Activated naive CD4-positive, alpha-beta T cell treated with anti-CD3 and anti-CD28 coated beads for 36 hours (primary cell): ENCODE measurements around the gene LRFN5. TPM values are rescaled to one million over a fixed set of nuclear protein-coding genes. Genes with fewer than 3 reads are reported as not detected.
"Not testable (repeated sequence)": the region's sequence is repeated elsewhere in the genome, so short reads cannot be mapped to it uniquely, and the experiment has no call there.

ENCODE experiments used
- CTCF ChIA-PET: fragments of 350-600 bp; sonication (Branson Sonifier 250); formaldehyde crosslinking; loops from one replicate; lab custom pipeline; 2021; ENCODE audit warnings: antibody characterized with exemption; lab: Charles Lee
- DNase-seq: peaks from one replicate; pipeline ENCODE4 v3.0.0-alpha.2; 2020
- H3K27ac Mint-ChIP-seq: one replicate; pipeline ENCODE4 v1.8.0; 2021; ENCODE audit warnings: mild to moderate bottlenecking, mixed read lengths
- H3K27me3 Mint-ChIP-seq: one replicate; pipeline ENCODE4 v1.8.0; 2021; ENCODE audit warnings: low read depth, mixed read lengths
- H3K36me3 Mint-ChIP-seq: one replicate; pipeline ENCODE4 v1.8.0; 2021; ENCODE audit warnings: low read depth, mixed read lengths
- H3K4me1 Mint-ChIP-seq: one replicate; pipeline ENCODE4 v1.8.0; 2021; ENCODE audit warnings: low read depth, mixed read lengths
- H3K4me3 Mint-ChIP-seq: one replicate; pipeline ENCODE4 v1.8.0; 2021; ENCODE audit warnings: mild to moderate bottlenecking, moderate library complexity, mixed read lengths
- H3K9me3 Mint-ChIP-seq: one replicate; pipeline ENCODE4 v1.8.0; 2021; ENCODE audit warnings: mixed read lengths
- intact Hi-C: fragments of 100-400 bp; cut with micrococcal nuclease; formaldehyde crosslinking; loops from one replicate; pipeline ENCODE4 v1.15.1; 2023
- total RNA-seq, 2 experiments: library from RNA; stranded (reverse); gene quantifications; one replicate each; pipeline ENCODE4 v1.2.3, GENCODE V29; 2021

The LRFN5 gene
- total RNA-seq, 2 experiments from 2014 or later = not detected

DNA sequence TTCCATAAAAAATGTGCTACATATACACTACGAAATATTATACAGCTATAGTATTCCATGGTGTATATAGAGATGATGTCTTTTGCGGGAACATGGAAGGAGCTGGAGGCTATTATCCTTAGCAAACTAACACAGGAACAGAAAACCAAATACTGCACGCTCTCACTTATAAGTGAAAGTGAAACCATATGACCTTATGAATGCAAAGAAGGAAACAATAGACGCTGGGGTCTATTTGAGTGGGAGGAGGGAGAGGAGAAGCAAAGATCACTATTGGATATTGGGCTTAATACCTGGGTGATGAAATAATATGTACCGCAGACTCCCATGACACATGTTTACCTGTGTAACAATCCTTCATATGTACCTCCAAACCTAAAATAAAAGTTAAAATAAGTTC lies 142.8 kb downstream of the LRFN5 start:
- H3K4me1 Mint-ChIP-seq = peaks cover 16% of the 10 kb centered on the region
- intact Hi-C loops = no loop called here
- no peak for DNase-seq
- H3K27me3 Mint-ChIP-seq = no peaks in the 10 kb centered on the region
- peaks cover 2% of the 10 kb centered on the region for H3K9me3 Mint-ChIP-seq
- CTCF ChIA-PET = no interaction called here
- peak overlapping the region; percentile 57 for H3K27ac Mint-ChIP-seq
- no peaks in the 10 kb centered on the region for H3K36me3 Mint-ChIP-seq
- peak overlapping the region; percentile 58 for H3K4me3 Mint-ChIP-seq

DNA sequence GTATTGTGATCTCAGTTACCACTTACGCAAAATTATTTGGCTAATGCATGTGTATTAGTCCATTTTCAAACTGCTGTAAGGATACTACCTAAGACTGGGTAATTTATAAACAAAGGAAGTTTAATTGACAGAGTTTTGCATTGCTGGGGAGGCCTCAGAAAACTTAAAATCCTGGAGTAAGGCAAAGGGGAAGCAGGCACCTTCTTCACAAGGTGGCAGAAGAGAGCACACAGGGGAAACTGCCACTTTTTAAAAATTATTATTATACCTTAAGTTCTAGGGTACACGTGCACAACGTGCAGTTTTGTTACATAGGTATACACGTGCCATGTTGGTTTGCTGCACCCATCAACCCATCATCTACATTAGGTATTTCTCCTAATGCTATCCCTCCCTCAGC lies 143.9 kb downstream of the LRFN5 start:
- H3K36me3 Mint-ChIP-seq, H3K4me3 Mint-ChIP-seq, H3K27me3 Mint-ChIP-seq, DNase-seq, intact Hi-C loops, CTCF ChIA-PET, H3K27ac Mint-ChIP-seq, H3K9me3 Mint-ChIP-seq: not testable (repeated sequence)
- H3K4me1 Mint-ChIP-seq = peaks cover 16% of the 10 kb centered on the region

DNA sequence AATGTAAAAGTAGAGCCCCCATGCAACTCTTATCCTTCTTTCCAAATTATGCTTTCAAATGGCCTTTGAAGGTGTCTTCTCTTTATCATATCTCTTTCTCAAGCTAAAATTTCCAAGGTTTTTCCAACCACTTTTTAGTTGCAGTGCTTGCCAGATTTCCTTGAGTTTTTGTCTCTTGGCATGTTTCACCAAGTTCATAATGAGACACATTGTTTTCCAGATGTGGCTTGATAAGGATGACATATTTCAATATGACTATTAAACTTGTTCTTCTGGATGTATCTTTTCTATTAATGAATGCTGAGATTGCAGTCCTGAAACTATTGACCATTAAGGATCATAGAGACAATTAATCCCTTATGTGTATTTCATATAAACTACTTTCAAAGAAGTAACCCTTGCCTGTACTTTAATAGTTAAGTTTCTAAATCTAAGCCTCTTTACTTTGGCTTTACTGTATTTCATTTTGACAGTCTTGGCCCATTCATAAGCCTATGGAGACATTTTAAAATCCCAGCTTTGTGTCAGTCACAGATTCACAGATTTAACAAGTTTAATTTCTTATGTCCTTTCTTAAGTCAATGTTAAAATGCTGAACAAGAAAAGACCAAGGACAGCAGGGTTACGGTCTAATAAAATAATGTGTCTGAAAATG lies 151.5 kb downstream of the LRFN5 start:
- Mint-ChIP-seq H3K4me1 (no peaks in the 10 kb centered on the region), H3K36me3 (no peaks in the 10 kb centered on the region), H3K27me3 (no peaks in the 10 kb centered on the region), H3K4me3 (no peak overlapping the region), H3K9me3 (no peaks in the 10 kb centered on the region), H3K27ac (no peak overlapping the region)
- CTCF ChIA-PET = no interaction called here
- no peak for DNase-seq
- intact Hi-C loops = no loop called here

DNA sequence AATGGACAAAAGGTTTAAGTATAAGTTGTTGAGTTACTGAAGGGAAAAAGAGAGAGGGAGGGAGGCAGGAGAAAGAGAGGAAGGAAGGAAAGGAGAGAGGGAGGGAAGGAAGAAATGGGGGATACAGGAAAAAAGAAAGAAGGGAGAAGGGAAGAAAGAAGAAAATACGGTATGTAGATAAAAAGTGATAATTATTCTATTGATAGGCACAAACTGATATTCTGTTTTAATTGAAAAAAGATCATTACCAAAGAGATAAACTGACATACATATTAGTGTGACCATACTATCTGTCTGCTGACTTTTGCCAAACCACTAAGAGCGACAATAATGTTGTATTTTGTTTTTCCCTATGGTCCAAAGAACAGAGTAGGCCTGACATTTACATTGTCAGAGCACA lies 154.5 kb downstream of the LRFN5 start:
- CTCF ChIA-PET = no interaction called here
- Mint-ChIP-seq H3K4me3 (no peak overlapping the region), H3K27ac (no peak overlapping the region)

DNA sequence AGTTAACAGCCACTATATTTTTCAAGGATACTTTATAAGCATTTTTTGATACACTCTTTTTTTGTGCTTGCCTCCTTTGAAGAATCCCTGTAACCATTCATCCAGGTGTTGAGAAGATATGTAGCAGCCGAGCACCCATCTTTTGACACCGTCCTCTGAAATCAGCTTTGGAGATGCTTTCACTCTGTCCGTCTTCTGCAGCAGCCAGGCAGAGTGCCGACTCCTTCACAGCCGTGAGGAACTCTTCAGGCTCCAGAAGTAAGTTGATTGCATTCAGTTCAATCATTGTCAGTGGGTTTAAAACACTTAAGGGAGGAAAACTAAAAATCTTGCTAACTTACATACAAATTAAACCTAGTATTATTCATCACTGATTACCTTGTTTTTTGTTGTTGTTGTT lies 160.1 kb downstream of the LRFN5 start:
- Mint-ChIP-seq H3K4me3 (no peak overlapping the region), H3K27ac (no peak overlapping the region), H3K9me3 (no peaks in the 10 kb centered on the region), H3K4me1 (no peaks in the 10 kb centered on the region), H3K27me3 (no peaks in the 10 kb centered on the region), H3K36me3 (no peaks in the 10 kb centered on the region)
- no peak for DNase-seq
- CTCF ChIA-PET = no interaction called here
- intact Hi-C loops = no loop called here

More for the DNA sequence above, 154.5 kb downstream of the LRFN5 start:
- no peaks in the 10 kb centered on the region for H3K36me3 Mint-ChIP-seq
- DNase-seq = no peak
- H3K9me3 Mint-ChIP-seq = no peaks in the 10 kb centered on the region
- H3K27me3 Mint-ChIP-seq = no peaks in the 10 kb centered on the region
- intact Hi-C loops = no loop called here
- no peaks in the 10 kb centered on the region for H3K4me1 Mint-ChIP-seq

DNA sequence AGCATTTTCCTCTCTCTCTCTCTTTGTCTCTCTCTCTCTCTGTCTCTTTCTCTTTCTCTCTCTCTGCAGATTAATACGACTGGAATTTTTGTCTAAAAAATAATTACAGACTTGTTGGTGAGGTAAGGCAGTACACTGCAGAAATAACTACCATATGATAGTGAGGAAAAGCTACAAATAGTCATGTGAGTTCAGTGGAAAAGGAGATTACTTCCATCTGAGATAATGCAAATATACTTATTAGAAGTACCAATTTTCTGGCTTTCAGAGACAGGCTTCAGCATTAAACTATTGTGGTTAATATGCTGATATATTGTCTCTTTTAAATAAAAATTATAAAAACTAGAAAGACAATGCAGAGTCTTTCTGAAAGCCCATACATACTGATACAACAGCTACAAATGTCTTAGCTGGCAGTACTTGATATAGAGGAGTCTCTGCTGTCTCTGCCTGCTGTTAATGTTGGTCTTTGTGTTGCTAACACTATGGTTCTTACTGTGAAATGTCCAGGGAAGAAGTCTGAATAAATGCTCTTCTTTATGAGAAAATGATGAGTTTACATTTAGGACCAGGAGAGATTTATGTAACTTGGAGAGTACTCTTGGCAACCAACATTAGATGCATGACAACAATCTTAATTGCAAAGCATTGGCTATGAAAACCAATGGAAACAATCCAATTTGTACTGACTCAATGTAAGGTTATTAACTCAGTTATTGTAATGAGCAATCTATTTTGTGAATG lies 167.0 kb downstream of the LRFN5 start:
- H3K9me3 Mint-ChIP-seq = no peaks in the 10 kb centered on the region
- H3K27ac Mint-ChIP-seq = no peak overlapping the region
- DNase-seq = no peak

DNA sequence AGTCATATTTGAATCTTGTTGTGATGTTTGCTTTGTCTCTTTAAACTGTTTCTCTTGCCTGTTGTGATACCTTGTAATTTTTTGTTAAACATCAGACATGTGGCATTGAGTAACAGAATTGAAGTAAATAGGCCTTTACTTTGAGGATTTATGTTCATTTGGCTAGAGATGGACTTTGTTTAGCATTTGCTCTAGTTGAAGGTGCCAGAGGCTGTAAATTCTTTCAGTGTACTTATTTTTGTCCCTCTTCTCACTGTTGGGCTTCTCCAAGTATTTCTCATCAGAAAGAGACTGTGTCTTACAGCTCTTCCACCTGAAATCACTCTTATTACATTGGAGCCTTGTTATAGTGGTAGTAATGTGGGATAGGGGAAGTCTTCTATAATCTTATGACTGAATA lies 175.8 kb downstream of the LRFN5 start:
- intact Hi-C loops = no loop called here
- Mint-ChIP-seq H3K36me3 (no peaks in the 10 kb centered on the region), H3K4me1 (no peaks in the 10 kb centered on the region), H3K4me3 (no peak overlapping the region), H3K27me3 (no peaks in the 10 kb centered on the region), H3K9me3 (no peaks in the 10 kb centered on the region), H3K27ac (no peak overlapping the region)
- CTCF ChIA-PET = no interaction called here
- no peak for DNase-seq

More for the DNA sequence above, 167.0 kb downstream of the LRFN5 start:
- H3K27me3 Mint-ChIP-seq = no peaks in the 10 kb centered on the region
- no peak overlapping the region for H3K4me3 Mint-ChIP-seq
- H3K4me1 Mint-ChIP-seq = no peaks in the 10 kb centered on the region
- intact Hi-C loops = no loop called here
- CTCF ChIA-PET = no interaction called here
- H3K36me3 Mint-ChIP-seq = no peaks in the 10 kb centered on the region

DNA sequence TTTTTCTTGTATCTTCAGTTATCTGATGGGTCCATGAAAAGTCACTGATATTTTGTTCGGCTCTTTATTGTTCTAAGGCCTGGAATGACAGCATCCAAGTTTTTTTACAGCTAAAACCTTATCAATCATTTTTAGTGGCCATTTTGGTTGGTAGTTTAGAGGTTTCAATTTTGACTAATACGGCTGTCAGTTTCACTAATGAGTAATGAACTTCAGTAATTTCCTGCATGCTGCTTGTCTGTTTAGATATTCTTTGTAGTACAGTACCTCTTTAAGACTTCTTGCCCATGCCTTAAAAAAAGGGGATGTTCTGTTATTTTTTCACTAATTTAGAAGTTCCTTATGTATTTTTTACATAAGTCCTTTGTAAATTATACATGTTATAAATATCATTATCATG lies 176.7 kb downstream of the LRFN5 start:
- DNase-seq = no peak
- no peaks in the 10 kb centered on the region for H3K36me3 Mint-ChIP-seq
- H3K4me3 Mint-ChIP-seq = no peak overlapping the region
- no peak overlapping the region for H3K27ac Mint-ChIP-seq
- no peaks in the 10 kb centered on the region for H3K9me3 Mint-ChIP-seq
- CTCF ChIA-PET = interaction anchor here (0.7 kb wide), 1 partner anchor 24 kb away, joined by 3 read pairs; no protein-coding TSS in a partner anchor
- intact Hi-C loops = no loop called here
- no peaks in the 10 kb centered on the region for H3K27me3 Mint-ChIP-seq
- H3K4me1 Mint-ChIP-seq = no peaks in the 10 kb centered on the region

DNA sequence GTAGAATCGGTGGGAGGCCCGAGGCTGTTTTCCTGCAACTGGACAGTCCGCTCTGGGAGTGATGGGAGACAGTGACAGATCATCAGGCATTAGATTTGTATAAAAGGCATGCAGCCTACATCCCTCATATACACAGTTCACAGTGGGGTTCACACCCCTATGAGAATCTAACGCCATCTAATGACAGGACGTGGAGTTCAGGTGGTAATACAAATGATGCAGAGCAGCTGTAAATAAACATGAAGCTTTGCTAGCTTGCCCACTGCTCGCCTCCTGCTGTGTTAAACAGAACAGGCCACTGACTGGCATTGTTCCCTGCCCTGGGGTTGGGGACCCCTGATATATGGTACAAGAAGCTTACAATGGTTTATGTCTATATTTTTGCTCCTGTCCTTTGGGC lies 179.0 kb downstream of the LRFN5 start:
- DNase-seq = peak; percentile 6

DNA sequence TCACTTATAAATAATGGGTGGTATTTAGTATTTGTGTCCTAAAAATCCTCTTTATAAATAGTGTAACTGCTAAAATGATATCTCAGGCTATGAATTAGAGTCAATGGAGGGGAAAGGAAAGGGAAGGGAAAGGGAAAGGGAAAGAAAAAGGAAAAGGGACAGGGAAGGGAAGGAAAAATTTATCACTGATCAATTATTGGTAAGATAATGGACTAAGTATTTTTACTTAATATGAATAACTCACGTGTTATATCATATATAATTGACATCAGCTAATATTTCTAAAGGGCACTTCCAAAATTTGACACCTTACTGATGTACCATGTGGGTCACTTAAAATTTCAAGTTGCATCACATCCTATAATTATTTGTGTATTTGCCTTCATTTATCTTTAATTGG lies 193.1 kb downstream of the LRFN5 start:
- Mint-ChIP-seq H3K27ac (no peak overlapping the region), H3K36me3 (no peaks in the 10 kb centered on the region), H3K27me3 (peaks cover 9% of the 10 kb centered on the region), H3K9me3 (no peaks in the 10 kb centered on the region), H3K4me1 (no peaks in the 10 kb centered on the region), H3K4me3 (no peak overlapping the region)
- CTCF ChIA-PET = no interaction called here
- intact Hi-C loops = no loop called here
- DNase-seq = no peak

More for the DNA sequence above, 179.0 kb downstream of the LRFN5 start:
- CTCF ChIA-PET = no interaction called here
- Mint-ChIP-seq H3K4me1 (no peaks in the 10 kb centered on the region), H3K4me3 (no peak overlapping the region), H3K27ac (no peak overlapping the region), H3K27me3 (no peaks in the 10 kb centered on the region), H3K9me3 (no peaks in the 10 kb centered on the region), H3K36me3 (no peaks in the 10 kb centered on the region)
- intact Hi-C loops = loop anchor here (5.0 kb wide), 1 partner anchor 178 kb away; the partner anchor contains the start of gene LRFN5

DNA sequence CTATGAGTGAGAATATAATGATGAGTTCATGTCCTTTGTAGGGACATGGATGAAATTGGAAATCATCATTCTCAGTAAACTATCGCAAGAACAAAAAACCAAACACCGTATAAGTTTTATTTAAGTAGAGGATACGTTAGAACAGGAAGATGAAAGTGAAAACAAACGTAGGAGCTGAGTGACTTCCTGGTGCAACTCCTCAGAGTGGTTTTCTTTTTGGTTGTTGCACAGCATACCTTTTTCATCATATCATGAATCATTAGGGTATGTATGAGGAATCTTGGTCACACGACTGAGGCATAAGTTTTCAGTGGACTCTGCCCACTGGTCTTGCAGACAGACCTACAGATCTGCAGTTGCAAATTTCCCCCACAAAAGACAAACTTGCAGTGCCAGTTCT lies 199.0 kb downstream of the LRFN5 start:
- H3K36me3 Mint-ChIP-seq = no peaks in the 10 kb centered on the region
- no peaks in the 10 kb centered on the region for H3K4me1 Mint-ChIP-seq
- H3K9me3 Mint-ChIP-seq = no peaks in the 10 kb centered on the region
- no peak overlapping the region for H3K27ac Mint-ChIP-seq
- DNase-seq = no peak
- CTCF ChIA-PET = no interaction called here
- peaks cover 3% of the 10 kb centered on the region for H3K27me3 Mint-ChIP-seq
- no peak overlapping the region for H3K4me3 Mint-ChIP-seq
- intact Hi-C loops = no loop called here

DNA sequence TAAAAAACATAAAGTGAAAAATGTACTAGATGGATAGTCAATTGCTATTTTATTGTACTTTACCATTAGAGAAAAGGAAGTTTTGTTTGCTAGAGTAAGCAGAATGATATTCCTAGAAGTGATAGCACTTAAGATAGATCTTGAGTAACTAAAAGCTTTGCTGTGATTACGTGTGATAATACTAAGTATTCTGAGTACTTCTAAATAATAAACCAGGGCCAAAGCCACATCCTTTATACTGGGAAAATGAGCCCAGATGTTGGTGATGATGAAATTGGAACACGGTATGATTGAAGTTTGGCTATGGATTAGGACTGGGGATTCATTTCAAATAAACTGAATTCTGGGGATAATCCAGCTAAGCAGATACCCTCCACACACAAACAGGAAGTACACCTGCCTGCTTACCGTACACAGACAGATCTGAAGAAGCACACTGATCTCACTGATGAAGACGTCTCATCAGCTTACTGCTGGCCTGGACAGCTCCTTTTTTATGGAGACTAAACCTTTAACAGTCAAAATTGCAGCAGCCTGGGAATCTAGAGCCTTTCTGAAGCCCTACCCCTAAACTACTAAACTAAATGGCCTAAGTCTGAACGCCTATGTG lies 199.8 kb downstream of the LRFN5 start:
- peaks cover 2% of the 10 kb centered on the region for H3K27me3 Mint-ChIP-seq
- intact Hi-C loops = no loop called here
- no peaks in the 10 kb centered on the region for H3K4me1 Mint-ChIP-seq
- no peaks in the 10 kb centered on the region for H3K36me3 Mint-ChIP-seq
- no peaks in the 10 kb centered on the region for H3K9me3 Mint-ChIP-seq
- no peak overlapping the region for H3K4me3 Mint-ChIP-seq
- H3K27ac Mint-ChIP-seq = no peak overlapping the region
- CTCF ChIA-PET = no interaction called here
- no peak for DNase-seq

DNA sequence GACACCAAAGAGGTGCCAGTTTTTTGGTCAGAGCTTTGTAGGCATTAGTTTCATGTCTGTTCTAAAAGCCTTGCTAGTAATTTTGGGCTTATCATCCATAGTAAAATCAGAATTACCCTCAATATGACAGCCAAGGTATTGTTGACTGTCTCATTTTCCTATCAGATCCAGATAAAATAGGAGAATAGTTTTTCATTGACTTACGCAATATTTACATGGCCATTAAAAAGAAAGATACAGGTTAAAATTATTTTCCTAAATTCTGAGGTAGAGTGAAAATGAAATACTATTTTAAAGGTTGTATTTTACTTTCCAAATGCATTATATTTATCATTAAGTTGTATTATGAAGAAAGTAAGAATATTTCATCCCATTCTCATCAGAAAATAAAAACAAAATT lies 203.7 kb downstream of the LRFN5 start:
- Mint-ChIP-seq H3K27me3 (no peaks in the 10 kb centered on the region), H3K9me3 (peaks cover 3% of the 10 kb centered on the region), H3K27ac (no peak overlapping the region), H3K36me3 (no peaks in the 10 kb centered on the region), H3K4me1 (no peaks in the 10 kb centered on the region), H3K4me3 (no peak overlapping the region)
- intact Hi-C loops = no loop called here
- CTCF ChIA-PET = no interaction called here
- no peak for DNase-seq
